ENCODE results near the gene TNFRSF25.

Gene TNFRSF25

DNA sequence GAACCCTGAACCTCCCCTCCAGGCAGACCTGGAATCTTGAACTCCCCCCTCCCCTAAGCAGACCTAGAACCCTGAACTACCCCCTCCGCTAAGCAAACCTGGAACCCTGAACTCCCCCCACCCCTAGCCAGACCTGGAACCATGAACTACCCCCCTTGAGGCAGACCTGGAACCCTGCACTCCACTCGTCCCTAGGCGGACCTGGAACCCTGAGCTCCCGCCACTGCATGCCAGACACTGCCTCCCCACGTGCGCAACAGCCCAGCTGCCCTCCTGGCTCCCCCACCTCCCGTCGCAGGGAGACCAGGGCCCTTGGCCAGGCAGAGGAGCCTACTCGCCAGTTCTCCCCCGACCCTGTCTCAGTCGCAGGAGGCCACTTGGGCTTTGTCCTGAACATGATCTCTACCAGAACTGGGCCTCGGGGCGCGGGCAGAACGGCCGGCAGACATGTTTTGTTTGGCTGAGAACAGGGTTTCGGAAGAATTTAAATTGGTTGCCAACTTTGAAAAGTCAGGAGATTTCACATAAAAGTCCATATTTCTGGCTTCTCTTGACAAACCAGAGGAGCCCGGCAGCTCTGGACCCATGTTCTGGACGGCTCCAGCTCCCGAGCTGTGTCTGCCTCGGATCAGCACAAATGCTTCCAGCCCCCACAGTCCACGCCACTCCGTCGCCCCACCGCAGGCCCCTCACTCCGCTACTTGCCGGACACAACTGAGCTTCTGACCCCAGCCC, 34.7 kb upstream of the TNFRSF25 start:
- no peaks in the 10 kb centered on the region for H3K36me3 ChIP-seq (ENCODE audit: insufficient read depth)
- TF ChIP-seq, protein P1, sequence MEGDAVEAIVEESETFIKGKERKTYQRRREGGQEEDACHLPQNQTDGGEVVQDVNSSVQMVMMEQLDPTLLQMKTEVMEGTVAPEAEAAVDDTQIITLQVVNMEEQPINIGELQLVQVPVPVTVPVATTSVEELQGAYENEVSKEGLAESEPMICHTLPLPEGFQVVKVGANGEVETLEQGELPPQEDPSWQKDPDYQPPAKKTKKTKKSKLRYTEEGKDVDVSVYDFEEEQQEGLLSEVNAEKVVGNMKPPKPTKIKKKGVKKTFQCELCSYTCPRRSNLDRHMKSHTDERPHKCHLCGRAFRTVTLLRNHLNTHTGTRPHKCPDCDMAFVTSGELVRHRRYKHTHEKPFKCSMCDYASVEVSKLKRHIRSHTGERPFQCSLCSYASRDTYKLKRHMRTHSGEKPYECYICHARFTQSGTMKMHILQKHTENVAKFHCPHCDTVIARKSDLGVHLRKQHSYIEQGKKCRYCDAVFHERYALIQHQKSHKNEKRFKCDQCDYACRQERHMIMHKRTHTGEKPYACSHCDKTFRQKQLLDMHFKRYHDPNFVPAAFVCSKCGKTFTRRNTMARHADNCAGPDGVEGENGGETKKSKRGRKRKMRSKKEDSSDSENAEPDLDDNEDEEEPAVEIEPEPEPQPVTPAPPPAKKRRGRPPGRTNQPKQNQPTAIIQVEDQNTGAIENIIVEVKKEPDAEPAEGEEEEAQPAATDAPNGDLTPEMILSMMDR (conservative IDR thresholded peaks at IDR 0.05; ENCODE audit: low read depth, low read length) = no peak
- H2AFZ ChIP-seq (ENCODE audit: low read depth) = no peak overlapping the region
- H3K4me1 ChIP-seq (ENCODE audit: low read depth, poor library complexity, severe bottlenecking) = peaks cover 4% of the 10 kb centered on the region
- peaks cover 51% of the 10 kb centered on the region for H3K27me3 ChIP-seq (ENCODE audit: insufficient read depth, low read depth)
- H3K27ac ChIP-seq = no peak overlapping the region
- H3K4me2 ChIP-seq = no peak overlapping the region
- H3K9ac ChIP-seq = no peak overlapping the region
- no peak overlapping the region for H3K4me3 ChIP-seq (IDR thresholded peaks at IDR 0.05; ENCODE audit: insufficient read depth, low read depth, low read length)
- H3K79me2 ChIP-seq (ENCODE audit: insufficient read depth, low read depth) = no peaks in the 10 kb centered on the region
- H4K20me1 ChIP-seq (ENCODE audit: insufficient read depth) = no peaks in the 10 kb centered on the region

DNA sequence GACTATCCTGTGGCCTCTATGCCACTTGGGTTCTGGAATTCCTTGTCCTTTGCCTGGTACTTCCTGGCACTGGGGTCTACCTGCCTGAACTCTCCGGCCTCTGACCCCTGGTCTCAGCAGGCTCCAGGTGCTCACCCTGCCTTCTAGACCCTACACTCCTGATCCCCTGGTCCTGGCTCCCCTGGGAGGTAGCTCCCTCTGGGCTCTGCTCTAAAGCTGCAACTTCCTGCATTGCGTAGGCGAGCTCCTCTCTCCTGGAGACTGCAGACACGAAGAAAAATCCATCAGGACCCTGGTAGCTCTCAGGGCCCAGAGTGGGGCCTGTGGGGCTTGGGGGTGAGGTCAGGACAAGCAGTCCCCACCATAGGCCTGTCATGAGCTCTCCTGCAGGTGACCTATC, 33.3 kb upstream of the TNFRSF25 start:
- H4K20me1 ChIP-seq (ENCODE audit: insufficient read depth) = no peaks in the 10 kb centered on the region
- H3K4me2 ChIP-seq = no peak overlapping the region
- peaks cover 38% of the 10 kb centered on the region for H3K27me3 ChIP-seq (ENCODE audit: insufficient read depth, low read depth)
- peaks cover 4% of the 10 kb centered on the region for H3K4me1 ChIP-seq (ENCODE audit: low read depth, poor library complexity, severe bottlenecking)
- TF ChIP-seq, protein P1 (conservative IDR thresholded peaks at IDR 0.05; ENCODE audit: low read depth, low read length) = no peak
- H3K36me3 ChIP-seq (ENCODE audit: insufficient read depth) = no peaks in the 10 kb centered on the region
- H3K4me3 ChIP-seq (IDR thresholded peaks at IDR 0.05; ENCODE audit: insufficient read depth, low read depth, low read length) = no peak overlapping the region
- H3K9ac ChIP-seq = no peak overlapping the region
- H2AFZ ChIP-seq (ENCODE audit: low read depth) = no peak overlapping the region
- no peak overlapping the region for H3K27ac ChIP-seq
- H3K79me2 ChIP-seq (ENCODE audit: insufficient read depth, low read depth) = no peaks in the 10 kb centered on the region

DNA sequence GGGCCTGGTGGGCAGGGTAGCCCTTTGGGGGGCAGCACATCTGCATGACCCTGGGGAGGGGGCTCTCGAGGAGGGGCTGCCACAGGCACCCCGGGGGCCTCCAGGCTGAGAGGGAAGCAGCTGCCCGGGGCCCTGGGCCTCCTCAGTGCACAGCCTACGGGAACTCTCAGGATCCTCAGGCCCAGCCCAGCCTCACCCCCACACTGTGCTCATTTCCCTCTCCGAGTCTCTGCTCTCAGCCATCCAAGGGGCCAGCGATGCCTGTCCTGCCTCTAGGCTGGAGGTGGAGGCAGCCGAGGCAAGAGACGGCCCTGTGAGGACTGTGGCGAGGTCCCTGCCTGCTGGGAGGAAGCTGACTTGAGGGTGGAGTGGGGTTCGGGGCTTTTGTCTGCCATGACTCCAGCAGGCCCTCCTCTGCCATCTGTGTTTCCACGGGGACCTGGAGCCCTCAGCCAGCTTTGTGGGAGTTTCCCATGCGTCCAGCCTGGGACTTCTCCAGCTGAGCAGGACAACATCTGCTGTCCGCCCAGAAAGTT, 32.7 kb upstream of the TNFRSF25 start:
- H3K4me2 ChIP-seq = peak overlapping the region; percentile 91
- H3K79me2 ChIP-seq (ENCODE audit: insufficient read depth, low read depth) = no peaks in the 10 kb centered on the region
- H3K27ac ChIP-seq = no peak overlapping the region
- no peak overlapping the region for H3K4me3 ChIP-seq (IDR thresholded peaks at IDR 0.05; ENCODE audit: insufficient read depth, low read depth, low read length)
- no peaks in the 10 kb centered on the region for H4K20me1 ChIP-seq (ENCODE audit: insufficient read depth)
- H3K27me3 ChIP-seq (ENCODE audit: insufficient read depth, low read depth) = peaks cover 34% of the 10 kb centered on the region
- H3K4me1 ChIP-seq (ENCODE audit: low read depth, poor library complexity, severe bottlenecking) = peaks cover 4% of the 10 kb centered on the region
- no peak overlapping the region for H3K9ac ChIP-seq
- no peak overlapping the region for H2AFZ ChIP-seq (ENCODE audit: low read depth)
- H3K36me3 ChIP-seq (ENCODE audit: insufficient read depth) = no peaks in the 10 kb centered on the region
- TF ChIP-seq, protein P1 (conservative IDR thresholded peaks at IDR 0.05; ENCODE audit: low read depth, low read length) = no peak

DNA sequence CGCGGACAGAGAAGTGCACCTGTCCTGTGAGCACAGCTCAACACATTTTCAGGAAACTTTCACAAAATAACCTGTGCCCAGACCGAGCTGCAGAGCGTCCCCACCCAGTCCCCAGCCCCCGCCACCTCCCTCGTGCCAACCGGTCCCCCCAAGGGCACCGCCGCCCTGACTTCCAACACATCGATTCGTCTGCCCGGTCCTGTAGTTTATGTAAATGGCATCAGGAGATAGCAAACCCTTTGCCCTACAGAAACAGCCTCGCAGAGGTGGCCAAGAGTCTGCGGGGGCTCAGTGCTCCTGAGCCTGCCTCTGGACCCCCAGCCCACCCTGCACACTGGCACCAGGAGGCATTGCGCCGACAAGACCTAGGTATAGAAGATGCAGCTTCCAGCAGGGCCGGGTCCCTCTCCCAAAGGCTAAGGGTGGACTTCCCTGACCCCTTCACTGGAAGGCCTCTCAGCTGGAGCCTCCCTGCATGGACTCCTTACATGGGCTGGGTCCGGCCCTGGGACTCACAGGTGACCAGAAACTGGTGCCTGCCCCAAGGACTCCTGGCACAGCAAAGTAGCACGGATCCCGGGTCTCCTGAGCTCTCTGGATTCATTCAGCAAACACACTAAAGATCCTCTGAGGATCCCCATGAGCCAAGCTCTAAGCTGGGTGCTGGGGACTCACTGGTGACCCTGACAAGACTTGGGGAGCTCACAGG, 32.0 kb upstream of the TNFRSF25 start:
- Histone ChIP-seq H3K27ac (no peak overlapping the region), H4K20me1 (ENCODE audit: insufficient read depth) (no peaks in the 10 kb centered on the region), H3K36me3 (ENCODE audit: insufficient read depth) (no peaks in the 10 kb centered on the region), H3K4me3 (IDR thresholded peaks at IDR 0.05; ENCODE audit: insufficient read depth, low read depth, low read length) (peak overlapping the region; percentile 78), H3K9ac (no peak overlapping the region), H3K27me3 (ENCODE audit: insufficient read depth, low read depth) (peaks cover 31% of the 10 kb centered on the region), H3K79me2 (ENCODE audit: insufficient read depth, low read depth) (no peaks in the 10 kb centered on the region), H3K4me2 (peak overlapping the region; percentile 91), H2AFZ (ENCODE audit: low read depth) (peak overlapping the region; percentile 86), H3K4me1 (ENCODE audit: low read depth, poor library complexity, severe bottlenecking) (peaks cover 4% of the 10 kb centered on the region)
- TF ChIP-seq, protein P1 (conservative IDR thresholded peaks at IDR 0.05; ENCODE audit: low read depth, low read length) = no peak

All from KMS-11 (cell line).